Measurements from ENCODE around the gene GPA33. TPM values are rescaled to one million over a fixed set of nuclear protein-coding genes. Genes with fewer than 3 reads are reported as not detected.

GPA33 gene
- total RNA-seq, 4 donors from 2014 or later: 87.4 to 568 (median 509) TPM

DNA sequence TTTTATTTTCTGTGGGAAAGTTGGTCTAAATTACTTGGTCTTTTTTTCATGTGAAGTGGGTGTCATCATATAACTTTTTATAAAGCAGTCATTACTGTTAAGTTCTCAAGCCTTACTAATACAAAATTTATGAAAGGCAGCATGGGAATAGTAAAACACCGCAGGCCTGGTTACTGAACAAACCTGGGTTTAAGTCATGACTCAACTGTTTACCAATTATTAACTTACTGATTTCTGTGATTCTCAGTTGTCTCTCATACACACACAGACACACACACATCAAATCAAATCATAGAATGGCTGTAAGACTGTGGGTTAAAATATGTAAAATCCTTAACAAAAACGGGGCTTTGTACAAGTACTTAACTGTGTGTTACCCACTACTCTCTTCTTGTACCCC is 86.5 kb downstream of the GPA33 start:
- no peaks in the 10 kb centered on the region for H3K27me3 ChIP-seq
- no peak for DNase-seq
- H3K4me1 ChIP-seq: no peaks in the 10 kb centered on the region
- no peak overlapping the region for H3K4me3 ChIP-seq
- H3K36me3 ChIP-seq: no peaks in the 10 kb centered on the region
- in situ Hi-C loops (cut with MboI; ENCODE audit: low pct_ligation_motif_present in 1 of 4, low pct_unique_long_range_greater_than_20kb in 1 of 4, low sequenced_read_pairs in 3 of 4): no loop called here
- WGBS, 2 donors (ENCODE audit: low coverage in 1 of 2): 85 to 91% methylated on average over 2 of the region's 2 CpGs
- no peak overlapping the region for H3K27ac ChIP-seq
- intact Hi-C loops (cut with DNase I; ENCODE audit: low total_unique reads): no loop called here
- H3K9me3 ChIP-seq: no peaks in the 10 kb centered on the region
- TF ChIP-seq POLR2AphosphoS5 (IDR thresholded peaks at IDR 0.05): no peak
- TF ChIP-seq, protein P1, sequence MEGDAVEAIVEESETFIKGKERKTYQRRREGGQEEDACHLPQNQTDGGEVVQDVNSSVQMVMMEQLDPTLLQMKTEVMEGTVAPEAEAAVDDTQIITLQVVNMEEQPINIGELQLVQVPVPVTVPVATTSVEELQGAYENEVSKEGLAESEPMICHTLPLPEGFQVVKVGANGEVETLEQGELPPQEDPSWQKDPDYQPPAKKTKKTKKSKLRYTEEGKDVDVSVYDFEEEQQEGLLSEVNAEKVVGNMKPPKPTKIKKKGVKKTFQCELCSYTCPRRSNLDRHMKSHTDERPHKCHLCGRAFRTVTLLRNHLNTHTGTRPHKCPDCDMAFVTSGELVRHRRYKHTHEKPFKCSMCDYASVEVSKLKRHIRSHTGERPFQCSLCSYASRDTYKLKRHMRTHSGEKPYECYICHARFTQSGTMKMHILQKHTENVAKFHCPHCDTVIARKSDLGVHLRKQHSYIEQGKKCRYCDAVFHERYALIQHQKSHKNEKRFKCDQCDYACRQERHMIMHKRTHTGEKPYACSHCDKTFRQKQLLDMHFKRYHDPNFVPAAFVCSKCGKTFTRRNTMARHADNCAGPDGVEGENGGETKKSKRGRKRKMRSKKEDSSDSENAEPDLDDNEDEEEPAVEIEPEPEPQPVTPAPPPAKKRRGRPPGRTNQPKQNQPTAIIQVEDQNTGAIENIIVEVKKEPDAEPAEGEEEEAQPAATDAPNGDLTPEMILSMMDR (IDR thresholded peaks at IDR 0.05): no peak

Small RNA genes lying within 50 kb of the gene (small RNA-seq; reads per million reads assigned to genes)
- gene RNA5SP65: 8.8 to 43.1 (median 19.0) reads per million in 4 donors

Other genes with a start within 250 kb of the GPA33 start
- gene TADA1, start 214.1 kb downstream of the GPA33 start, total RNA-seq: 10 to 100 TPM in 3 of 4 donors, 1 to 10 TPM in 1; 1.5 to 21.7 (median 12.0) TPM
- 1 to 10 TPM; 1.1 to 5.4 (median 1.7) TPM for gene ILDR2, start 114.8 kb downstream of the GPA33 start, total RNA-seq
- not detected for gene MAEL, start 101.1 kb downstream of the GPA33 start, total RNA-seq
- under 1 TPM in 2 of 4 donors, not detected in 2; 0.16 to 0.41 TPM for gene STYXL2, start 3.7 kb upstream of the GPA33 start, total RNA-seq
- gene POU2F1, start 130.5 kb upstream of the GPA33 start, total RNA-seq: 10 to 100 TPM in 3 of 4 donors, 1 to 10 TPM in 1; 6.6 to 31.8 (median 19.0) TPM

Data from transverse colon (tissue), 4 donors.